K562 (cell line): ENCODE measurements around the gene FAR2. TPM values are rescaled to one million over a fixed set of nuclear protein-coding genes. Genes with fewer than 3 reads are reported as not detected.

Experiments
- ATAC-seq: fragments of 200-7000 bp; cut with Tn5 transposase; 3 replicates; pipeline ENCODE4 v1.9.1; 2020; ENCODE audit warnings: moderate library complexity
- BruUV-seq: library from RNA; stranded (reverse); fragments of 400-500 nt; replicated peaks from 2 replicates; lab custom pipeline; 2021; lab: Mats Ljungman, UMichigan
- CTCF ChIA-PET: fragments of 300-600 bp; formaldehyde crosslinking; extraction: SDS; loops from one replicate; lab custom pipeline; 2021; ENCODE audit warnings: low intra/inter-chr PET ratio; lab: Yijun Ruan, JAX
- POLR2A ChIA-PET: fragments of 300-600, 350-650 bp; sonication (Branson Sonifier 250); formaldehyde crosslinking; extraction: SDS; loops from one replicate; lab custom pipeline; 2021; ENCODE audit warnings: antibody characterized with exemption, inconsistent platforms; lab: Yijun Ruan, JAX
- DNase-seq, 4 experiments: peaks; one replicate each; pipeline versions ENCODE4 v3.0.0 to v3.0.0-alpha.2; 2011 to 2018; ENCODE audit warnings: low spot score in 3 of 4, mixed read lengths in 3 of 4; ENCODE audit errors: extremely low read depth in 1 of 4
- FAIRE-seq: peaks from 2 replicates; lab custom pipeline; 2011; peaks lifted over from hg19 to GRCh38; lab: Jason Lieb, UNC
- H2AFZ ChIP-seq: 2 replicates; pipeline ENCODE4 v1.6.0; 2011; ENCODE audit warnings: low read depth, low read length, control low read depth, inconsistent platforms
- H3K27ac ChIP-seq: fragments of 200-600 bp; 3 replicates; pipeline ENCODE4 v1.8.0; 2011; ENCODE audit warnings: low read depth, mild to moderate bottlenecking, control low read depth, inconsistent platforms, low read length, moderate library complexity, mixed read lengths; ENCODE audit errors: extremely low read depth
- H3K27me3 ChIP-seq, 2 experiments: fragments of 300-600 bp in 1 of 2; 2 replicates in 1 of 2; 3 replicates in 1 of 2; pipeline versions ENCODE4 v1.6.0 to v1.8.0; 2011; ENCODE audit warnings: inconsistent platforms in 2 of 2, low read length in 2 of 2, mild to moderate bottlenecking in 1 of 2, mixed read lengths in 1 of 2, moderate library complexity in 1 of 2; ENCODE audit not compliant: control insufficient read depth in 2 of 2, insufficient read depth in 2 of 2
- H3K36me3 ChIP-seq: fragments of 300-600 bp; 3 replicates; pipeline ENCODE4 v1.8.0; 2011; ENCODE audit warnings: mild to moderate bottlenecking, low read length, inconsistent platforms; ENCODE audit not compliant: control insufficient read depth, insufficient read depth
- H3K4me1 ChIP-seq, 2 experiments: fragments of 200-600 bp in 1 of 2; replicated peaks in 1 of 2; 2 replicates in 1 of 2; 3 replicates in 1 of 2; pipeline versions ENCODE4 v1.5.1 to v1.8.0; 2011; ENCODE audit warnings: inconsistent platforms in 2 of 2, low read length in 2 of 2, mild to moderate bottlenecking in 1 of 2, mixed read lengths in 1 of 2, moderate library complexity in 1 of 2; ENCODE audit not compliant: control insufficient read depth in 2 of 2, insufficient read depth in 2 of 2
- H3K4me2 ChIP-seq: 2 replicates; pipeline ENCODE4 v1.6.1; 2011; ENCODE audit warnings: low read length, control low read depth, inconsistent platforms, mixed read lengths; ENCODE audit not compliant: insufficient read depth
- H3K4me3 ChIP-seq: fragments of 200-600 bp; sonication (generic), shearing (Covaris generic); 2 replicates; pipeline ENCODE4 v1.5.1; 2016; ENCODE audit warnings: control low read depth, inconsistent platforms
- H3K79me2 ChIP-seq: fragments of 200-600 bp; 3 replicates; pipeline ENCODE4 v1.8.0; 2011; ENCODE audit warnings: low read length, inconsistent platforms; ENCODE audit not compliant: control insufficient read depth, insufficient read depth
- H3K9ac ChIP-seq, 2 experiments: 2 replicates each; pipeline versions ENCODE4 v1.6.0 to v1.6.1; 2011; ENCODE audit warnings: low read depth in 2 of 2, low read length in 2 of 2, control low read depth in 1 of 2, inconsistent platforms in 1 of 2, mild to moderate bottlenecking in 1 of 2, mixed read lengths in 1 of 2; ENCODE audit not compliant: insufficient read depth in 1 of 2
- H3K9me1 ChIP-seq: one replicate; pipeline ENCODE4 v1.6.0; 2011; ENCODE audit warnings: inconsistent platforms, mild to moderate bottlenecking, low read length, moderate library complexity; ENCODE audit not compliant: control insufficient read depth, insufficient read depth
- H3K9me3 ChIP-seq: replicated peaks from 2 replicates; pipeline ENCODE4 v1.5.1; 2011; ENCODE audit warnings: low read depth, low read length, inconsistent platforms; ENCODE audit not compliant: control insufficient read depth, insufficient read depth
- H4K20me1 ChIP-seq: replicated peaks from 2 replicates; pipeline ENCODE4 v1.6.1; 2011; ENCODE audit warnings: low read length, inconsistent platforms, mixed read lengths; ENCODE audit not compliant: control insufficient read depth, insufficient read depth
- ARID1B ChIP-seq: fragments of 450-650 bp; IDR thresholded peaks from 2 replicates; pipeline ENCODE4 v1.6.1; 2016; ENCODE audit warnings: antibody characterized with exemption, mild to moderate bottlenecking, inconsistent platforms
- BCOR ChIP-seq: fragments of 450-650 bp; IDR thresholded peaks from 2 replicates; pipeline ENCODE4 v1.6.1; 2016
- HDAC6 ChIP-seq: IDR thresholded peaks from 2 replicates; pipeline ENCODE4 v1.6.1; 2012; ENCODE audit warnings: low read depth, mild to moderate bottlenecking, control low read depth, inconsistent platforms, low read length, moderate library complexity
- JUND ChIP-seq, 2 experiments: IDR thresholded peaks; 2 replicates in 1 of 2; 3 replicates in 1 of 2; pipeline ENCODE4 v1.6.1; 2011; ENCODE audit warnings: borderline replicate concordance in 2 of 2, low read depth in 2 of 2, low read length in 2 of 2, improper control_type of control experiment in 1 of 2, missing biosample characterization in 1 of 2, missing genetic modification characterization in 1 of 2, missing genetic modification reagents in 1 of 2
- PPARD ChIP-seq: fragments of 250-450 bp; sonication (Bioruptor Pico); IDR thresholded peaks from 2 replicates; pipeline ENCODE4 v1.8.0; 2022; ENCODE audit warnings: inconsistent platforms, mild to moderate bottlenecking, moderate library complexity
- RAD21 ChIP-seq, 2 experiments: fragments of 250-450 bp in 1 of 2; fragments of 450-650 bp in 1 of 2; sonication (Bioruptor Pico) in 1 of 2; formaldehyde crosslinking in 1 of 2; IDR thresholded peaks in 1 of 2; conservative IDR thresholded peaks in 1 of 2; 2 replicates each; pipeline versions ENCODE4 v1.4.0 to v1.8.0; 2020 to 2022; ENCODE audit warnings: mild to moderate bottlenecking in 2 of 2, moderate library complexity in 1 of 2
- RNF219 ChIP-seq: fragments of 250-450 bp; sonication (Bioruptor Pico); IDR thresholded peaks from 2 replicates; pipeline ENCODE4 v1.5.0; 2022; ENCODE audit warnings: mild to moderate bottlenecking
- SAFB2 ChIP-seq: fragments of 200-400 bp; formaldehyde crosslinking; IDR thresholded peaks from 2 replicates; pipeline ENCODE4 v1.6.1; 2018; ENCODE audit warnings: borderline replicate concordance, low read length, low read depth, moderate library complexity; ENCODE audit not compliant: severe bottlenecking
- SMARCA5 ChIP-seq: fragments of 450-650 bp; IDR thresholded peaks from 2 replicates; pipeline ENCODE4 v1.6.1; 2016
- SMARCE1 ChIP-seq: fragments of 450-650 bp; IDR thresholded peaks from 2 replicates; pipeline ENCODE4 v1.7.1; 2016; ENCODE audit warnings: mild to moderate bottlenecking
- TARDBP ChIP-seq: fragments of 450-650 bp; IDR thresholded peaks from 2 replicates; pipeline ENCODE4 v1.6.1; 2016
- ZBTB1 ChIP-seq: sonication (generic); formaldehyde crosslinking; IDR thresholded peaks from 2 replicates; pipeline ENCODE4 v1.8.1; 2023; ENCODE audit warnings: missing genetic modification reagents, low read depth, mild to moderate bottlenecking, borderline replicate concordance
- ZNF766 ChIP-seq: fragments of 200-800 bp; sonication (Bioruptor generic); conservative IDR thresholded peaks from 2 replicates; pipeline ENCODE4 v1.6.1; 2016; ENCODE audit warnings: missing genetic modification characterization, missing compliant biosample characterization
- WGBS: fragments of 100-300 bp; shearing (Covaris generic); methylation state at CpG from one replicate; pipeline ENCODE4 v1.1.6; 2016; ENCODE audit warnings: low coverage, mixed read lengths; ENCODE audit not compliant: insufficient coverage; ENCODE audit errors: missing lambda C conversion rate; 5-methylcytosine and 5-hydroxymethylcytosine counted together
- in situ Hi-C: fragments of 300-500 bp; cut with MboI; formaldehyde crosslinking; loops from 4 replicates; pipeline ENCODE4 v1.15.0; 2018; ENCODE audit warnings: inconsistent platforms, mixed read lengths
- intact Hi-C: fragments of 100-400 bp; cut with micrococcal nuclease; formaldehyde crosslinking; loops from 2 replicates; pipeline ENCODE4 v1.14.2; 2022
- polyA plus RNA-seq, 8 experiments: library from polyadenylated mRNA; depleted of rRNA in 4 of 8; stranded (reverse) in 5 of 8; unstranded in 3 of 8; fragments of >200 nt; fragmentation: Nextera tagmentation in 2 of 8; fragmentation: Illumina TruSeq in 1 of 8; extraction: Ambion mirVana in 2 of 8; extraction: Trizol in 1 of 8; gene quantifications; 2 replicates each; pipeline versions ENCODE4 v1.2.1 to v1.2.3, GENCODE V29; 2011 to 2014; ENCODE audit warnings: inconsistent platforms in 1 of 8, missing spikeins in 1 of 8
- total RNA-seq, 7 experiments: library from RNA; depleted of rRNA in 6 of 7; stranded (reverse); fragments of >200 nt in 6 of 7; fragmentation: Illumina TruSeq in 2 of 7; extraction: Trizol in 2 of 7; gene quantifications; 2 replicates each; pipeline versions ENCODE4 v1.2.1 to v1.2.3, GENCODE V29; 2011 to 2021; ENCODE audit warnings: low replicate concordance in 1 of 7
- TF ChIP-seq, protein P1 (sequence below): fragments of 450-650 bp; IDR thresholded peaks from 2 replicates; pipeline ENCODE4 v1.6.1; 2018; ENCODE audit warnings: mild to moderate bottlenecking, low read depth; ENCODE audit not compliant: partially characterized antibody

FAR2 gene
- total and polyA plus RNA-seq, 9 of the 15 experiments (the other 6 are each of a cell fraction or from before 2014, with no cell fraction given): 5.0 to 13.4 (median 8.5) TPM

GRCh38 chr12:29163146-29163545, 14.1 kb downstream of the FAR2 start (continued):
- TF ChIP-seq, protein P1, sequence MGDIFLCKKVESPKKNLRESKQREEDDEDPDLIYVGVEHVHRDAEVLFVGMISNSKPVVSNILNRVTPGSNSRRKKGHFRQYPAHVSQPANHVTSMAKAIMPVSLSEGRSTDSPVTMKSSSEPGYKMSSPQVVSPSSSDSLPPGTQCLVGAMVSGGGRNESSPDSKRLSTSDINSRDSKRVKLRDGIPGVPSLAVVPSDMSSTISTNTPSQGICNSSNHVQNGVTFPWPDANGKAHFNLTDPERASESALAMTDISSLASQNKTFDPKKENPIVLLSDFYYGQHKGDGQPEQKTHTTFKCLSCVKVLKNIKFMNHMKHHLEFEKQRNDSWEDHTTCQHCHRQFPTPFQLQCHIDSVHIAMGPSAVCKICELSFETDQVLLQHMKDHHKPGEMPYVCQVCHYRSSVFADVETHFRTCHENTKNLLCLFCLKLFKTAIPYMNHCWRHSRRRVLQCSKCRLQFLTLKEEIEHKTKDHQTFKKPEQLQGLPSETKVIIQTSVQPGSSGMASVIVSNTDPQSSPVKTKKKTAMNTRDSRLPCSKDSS: no peak
- TF ChIP-seq SAFB2 (no peak), SMARCA5 (no peak), BCOR (no peak)

DNA sequence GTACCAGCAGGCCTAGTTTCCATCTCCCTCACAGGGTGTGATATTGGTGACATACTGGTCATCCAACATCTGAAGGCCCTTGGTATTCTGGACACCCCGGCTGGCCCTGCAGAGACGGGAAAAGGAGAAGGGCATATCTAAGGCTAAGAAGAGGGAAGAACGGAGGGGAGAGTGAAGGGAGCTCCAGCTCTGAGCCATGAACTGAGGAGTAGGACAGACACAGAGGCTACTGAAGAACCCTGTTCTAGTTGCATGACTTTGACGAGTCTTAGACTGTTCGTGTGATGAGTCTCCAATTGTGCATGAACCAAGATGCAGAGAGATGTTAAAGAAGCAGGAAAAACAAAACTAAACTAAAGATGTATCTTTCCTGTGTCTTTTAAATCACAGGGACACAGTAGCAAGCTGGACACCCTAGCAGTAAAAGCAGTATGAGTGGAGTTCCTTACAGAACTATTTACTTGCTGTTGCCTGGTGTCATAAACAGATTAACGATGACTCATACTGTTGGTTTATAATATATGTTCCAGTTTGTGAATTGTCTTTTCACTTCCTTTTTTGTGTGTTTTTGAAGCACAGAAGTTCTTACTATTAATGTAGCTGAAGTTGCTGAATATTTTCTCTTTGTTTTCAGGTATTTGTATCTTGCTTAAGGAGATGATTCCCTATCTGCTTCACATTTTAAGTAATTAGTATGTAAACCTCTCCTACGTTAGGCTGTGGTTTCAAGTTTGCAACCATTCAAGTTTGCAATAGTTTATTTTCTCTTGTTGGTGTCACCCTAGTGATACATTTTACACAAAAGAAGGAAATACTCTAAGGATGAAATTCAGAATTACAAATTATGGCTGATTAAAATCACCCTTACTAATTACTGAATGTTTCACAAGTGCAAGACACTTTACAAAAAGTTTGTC, 15.7 kb downstream of the FAR2 start:
- in situ Hi-C loops (no loop called here), intact Hi-C loops (no loop called here)
- ChIA-PET CTCF (no interaction called here), POLR2A (no interaction called here)
- peak; percentile 63 for FAIRE-seq
- ATAC-seq: peak; percentile 81
- H3K9me1 ChIP-seq: no peaks in the 10 kb centered on the region
- no peaks in the 10 kb centered on the region for H3K79me2 ChIP-seq
- H2AFZ ChIP-seq: 0 out of 2 replicates have a peak overlapping the region, but pooled peaks have one; percentile 50
- no peaks in the 10 kb centered on the region for H4K20me1 ChIP-seq
- H3K27me3 ChIP-seq: no peaks in the 10 kb centered on the region
- no peaks in the 10 kb centered on the region for H3K9me3 ChIP-seq
- H3K27ac ChIP-seq: peak overlapping the region; percentile 64; the same call in 2 of the 3 replicates
- H3K9ac ChIP-seq: peak overlapping the region in 1 of 2 experiments; percentile 8; a peak in 2 of 4 replicates
- no TSS peak for BruUV-seq
- no peak overlapping the region for H3K4me3 ChIP-seq
- H3K4me1 ChIP-seq: peaks cover 0 to 14% of the 10 kb centered on the region in 2 experiments; a peak in 3 of 5 replicates
- H3K4me2 ChIP-seq: peak overlapping the region; percentile 34; the same call in 1 of the 2 replicates
- 3% methylated on average over 6 of the region's 7 CpGs for WGBS
- no peaks in the 10 kb centered on the region for H3K36me3 ChIP-seq
- peak in 2 of 4 experiments; percentile 19 to 44 for DNase-seq
- TF ChIP-seq RNF219 (no peak), ARID1B (peak; percentile 71), ZBTB1 (CRISPR knock-in tag) (no peak), SMARCE1 (peak; percentile 76; the same call in 1 of the 2 replicates), TARDBP (no peak), ZNF766 (CRISPR knock-in tag) (0 out of 2 replicates have a peak, but pooled peaks have one; percentile 29), HDAC6 (no peak), RAD21 (CRISPR knock-in tag; conservative IDR thresholded peaks at IDR 0.05 in 1 of 2, IDR thresholded peaks at IDR 0.05 in 1 of 2) (no peak), PPARD (CRISPR knock-in tag) (no peak), JUND (IDR thresholded peaks at IDR 0.05; ENCODE audit: borderline replicate concordance, low read depth, low read length) (peak; percentile 94), JUND (tag; IDR thresholded peaks at IDR 0.05; ENCODE audit: borderline replicate concordance, low read depth, low read length) (peak; percentile 98)
